GM12801 (cell line): ENCODE data around the gene ULK4.

ENCODE experiments used
- TF ChIP-seq, protein P1 (sequence below): IDR thresholded peaks from one replicate; pipeline ENCODE4 v1.5.1; 2011; ENCODE audit warnings: control low read depth; ENCODE audit not compliant: insufficient read length; ENCODE audit errors: extremely low read depth

The ULK4 gene

DNA sequence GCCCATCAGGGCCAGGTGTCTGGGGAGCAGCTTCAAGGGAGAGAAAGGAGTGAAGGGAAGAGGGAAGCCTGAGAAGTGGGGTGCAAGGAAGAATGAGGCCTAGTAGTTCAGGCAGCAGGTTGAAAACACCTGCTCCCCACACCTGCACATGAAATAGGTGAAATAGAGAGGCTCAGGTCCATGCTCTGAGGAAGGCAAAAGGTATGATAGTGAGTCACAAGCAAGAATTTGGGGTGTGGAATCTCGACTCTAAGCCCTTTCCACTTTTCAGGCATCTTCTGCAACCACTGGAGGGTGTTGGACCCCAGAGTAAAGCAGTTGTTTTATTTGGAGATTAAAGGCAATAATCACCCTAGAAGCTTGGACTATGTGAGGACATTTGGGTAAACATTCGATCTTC is 605.1 kb downstream of the ULK4 start:
- TF ChIP-seq, protein P1, sequence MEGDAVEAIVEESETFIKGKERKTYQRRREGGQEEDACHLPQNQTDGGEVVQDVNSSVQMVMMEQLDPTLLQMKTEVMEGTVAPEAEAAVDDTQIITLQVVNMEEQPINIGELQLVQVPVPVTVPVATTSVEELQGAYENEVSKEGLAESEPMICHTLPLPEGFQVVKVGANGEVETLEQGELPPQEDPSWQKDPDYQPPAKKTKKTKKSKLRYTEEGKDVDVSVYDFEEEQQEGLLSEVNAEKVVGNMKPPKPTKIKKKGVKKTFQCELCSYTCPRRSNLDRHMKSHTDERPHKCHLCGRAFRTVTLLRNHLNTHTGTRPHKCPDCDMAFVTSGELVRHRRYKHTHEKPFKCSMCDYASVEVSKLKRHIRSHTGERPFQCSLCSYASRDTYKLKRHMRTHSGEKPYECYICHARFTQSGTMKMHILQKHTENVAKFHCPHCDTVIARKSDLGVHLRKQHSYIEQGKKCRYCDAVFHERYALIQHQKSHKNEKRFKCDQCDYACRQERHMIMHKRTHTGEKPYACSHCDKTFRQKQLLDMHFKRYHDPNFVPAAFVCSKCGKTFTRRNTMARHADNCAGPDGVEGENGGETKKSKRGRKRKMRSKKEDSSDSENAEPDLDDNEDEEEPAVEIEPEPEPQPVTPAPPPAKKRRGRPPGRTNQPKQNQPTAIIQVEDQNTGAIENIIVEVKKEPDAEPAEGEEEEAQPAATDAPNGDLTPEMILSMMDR: no peak

DNA sequence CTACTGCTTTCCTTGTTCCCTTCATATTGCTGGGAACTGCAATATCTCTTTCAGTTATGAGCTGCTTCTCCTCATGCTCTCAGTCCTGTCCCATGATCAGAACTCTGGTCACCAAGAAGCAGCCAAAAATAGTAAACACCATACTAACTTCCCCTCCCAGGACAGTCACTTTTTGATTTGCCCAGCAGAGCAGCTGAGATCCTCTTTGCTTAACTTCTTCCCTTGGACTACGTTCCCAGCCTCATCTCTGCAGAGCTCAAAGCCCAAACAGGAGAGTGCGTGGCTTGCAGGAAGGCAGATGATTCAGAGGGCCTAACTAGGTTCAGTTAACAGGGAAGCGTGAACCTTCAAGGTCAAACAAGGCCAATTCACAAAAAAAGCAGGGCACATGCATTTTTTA is 609.4 kb downstream of the ULK4 start:
- TF ChIP-seq, protein P1: no peak

DNA sequence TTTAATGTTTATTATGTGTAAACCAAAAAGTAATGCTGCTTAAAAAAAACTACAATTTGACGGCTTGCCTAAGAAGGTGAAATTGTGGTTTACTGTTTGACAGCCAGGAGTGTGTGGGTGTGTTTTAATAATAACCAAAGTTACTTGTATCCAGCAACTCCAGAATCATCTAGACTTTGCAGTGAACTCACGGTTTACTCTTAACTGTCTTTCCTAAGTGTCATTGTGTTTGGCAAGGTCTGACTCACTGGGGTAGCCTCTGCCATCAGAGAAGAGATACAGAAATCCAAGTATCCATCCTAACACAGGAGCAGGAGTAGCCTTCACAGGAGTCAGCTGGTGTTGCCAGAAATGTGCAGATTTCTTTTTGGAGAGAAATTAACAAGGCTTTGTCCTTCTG is 611.5 kb downstream of the ULK4 start:
- TF ChIP-seq, protein P1: no peak

DNA sequence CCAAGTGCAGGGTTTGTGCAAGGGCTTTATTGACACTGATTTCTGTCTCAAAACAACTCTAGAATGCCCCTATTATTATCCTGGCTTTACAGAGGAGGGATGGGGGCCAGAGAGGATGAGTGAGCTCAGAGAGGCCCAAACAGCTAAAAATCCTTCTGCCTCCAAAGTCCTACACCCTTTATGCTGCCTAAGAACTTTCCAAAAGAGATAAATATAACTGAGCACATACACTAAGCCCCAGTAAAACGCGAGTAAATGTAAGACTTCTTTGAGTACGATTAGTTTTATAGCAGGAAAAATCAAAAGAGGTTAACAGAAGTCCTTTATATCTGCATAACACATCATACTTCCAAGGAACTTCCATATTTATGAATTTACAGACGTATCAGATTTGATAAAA is 613.5 kb downstream of the ULK4 start:
- TF ChIP-seq, protein P1: no peak

DNA sequence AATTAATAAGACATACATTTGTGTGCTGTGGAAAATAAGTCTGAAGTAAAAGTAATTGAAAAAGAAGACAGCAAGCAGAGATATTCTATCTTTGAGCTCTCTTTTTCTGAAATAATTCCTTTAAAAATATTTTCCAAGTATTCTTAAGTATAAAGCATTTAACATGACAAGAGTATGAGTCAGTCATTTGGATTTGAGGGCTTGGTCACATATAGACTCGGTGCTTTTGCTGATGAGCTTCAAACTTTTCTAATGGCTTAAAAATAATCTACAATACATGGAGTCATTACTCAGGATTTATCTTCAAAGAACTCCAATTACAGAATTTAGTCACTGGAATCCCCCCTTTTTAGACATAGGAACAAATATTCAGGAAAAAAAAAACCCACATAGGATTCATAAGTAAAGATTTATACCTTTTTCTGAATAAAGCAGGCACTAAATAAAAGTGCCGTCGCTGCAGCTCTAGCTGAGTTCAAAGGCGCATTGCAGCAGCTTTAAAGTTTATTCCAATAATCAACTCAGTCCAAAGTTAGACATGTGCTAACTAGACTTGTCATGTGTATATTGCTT is 615.1 kb downstream of the ULK4 start:
- TF ChIP-seq, protein P1: no peak

DNA sequence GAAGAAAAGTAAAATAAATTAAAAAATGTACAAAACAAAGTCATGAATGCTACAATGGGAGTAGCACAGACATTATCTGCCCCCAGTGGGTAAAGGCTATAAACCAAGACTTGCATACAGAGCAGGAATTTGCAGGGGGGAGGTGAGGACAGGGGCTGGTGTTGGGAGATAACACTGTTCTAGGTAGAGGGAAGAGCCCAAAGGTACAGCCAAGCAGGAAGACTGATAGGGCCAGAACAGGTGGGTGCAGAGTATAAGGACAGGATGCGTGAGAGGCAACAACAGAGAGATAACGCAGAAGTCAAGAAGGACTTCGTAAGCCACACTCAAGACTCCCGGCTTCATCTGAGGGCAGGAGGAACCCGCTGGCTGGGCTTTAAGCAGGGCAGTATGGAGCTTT is 616.1 kb downstream of the ULK4 start:
- TF ChIP-seq, protein P1: no peak

DNA sequence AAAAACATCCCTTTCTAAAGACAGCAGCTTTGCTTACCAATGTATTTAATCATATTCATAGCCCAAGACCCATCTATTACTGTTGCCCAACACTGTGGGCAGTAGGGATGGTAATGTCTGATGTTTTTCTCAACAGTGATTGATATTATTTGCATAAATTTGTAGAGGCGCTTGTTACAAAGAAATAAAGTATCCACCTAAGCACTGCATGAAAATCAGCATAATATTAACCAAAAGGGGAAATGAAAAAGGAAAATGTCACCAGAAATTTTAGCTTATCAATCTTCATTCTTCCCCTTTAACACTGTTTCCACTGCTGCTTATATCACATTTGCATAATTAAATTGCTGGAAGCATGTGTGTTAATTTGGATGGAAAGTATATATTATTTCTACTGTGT is 622.1 kb downstream of the ULK4 start:
- TF ChIP-seq, protein P1: no peak

DNA sequence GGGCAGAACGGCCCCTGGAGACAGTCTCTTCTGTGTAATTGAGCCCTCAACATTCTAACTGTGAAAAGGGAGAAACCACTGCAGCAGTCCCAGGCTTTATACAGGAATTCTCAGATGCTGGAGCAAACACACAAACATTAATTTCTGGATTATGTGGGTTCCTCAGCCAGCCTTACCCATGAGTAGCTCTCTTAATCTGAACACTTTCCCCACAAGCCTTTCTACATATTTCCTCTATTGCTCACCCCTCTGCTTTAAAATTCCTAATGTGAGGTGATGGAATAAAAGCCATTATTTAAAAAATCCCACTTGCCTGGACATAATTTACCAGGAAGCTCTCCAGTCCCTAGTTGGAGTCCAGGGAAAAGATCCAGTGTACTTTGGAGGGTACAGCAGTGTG is 623.6 kb downstream of the ULK4 start:
- TF ChIP-seq, protein P1: no peak
